Stomach (tissue), 4 donors: ENCODE results near the gene ZIC1.

ENCODE experiments used
- CTCF ChIP-seq, 7 experiments: fragments of 450-650 bp in 4 of 7; fragments of 200-600 bp in 3 of 7; sonication (generic) in 3 of 7; IDR thresholded peaks; one replicate each; pipeline ENCODE4 v1.5.1; 2016 to 2019; ENCODE audit warnings: antibody characterized with exemption in 7 of 7, control low read depth in 2 of 7, mild to moderate bottlenecking in 1 of 7
- EP300 ChIP-seq: sonication (generic); formaldehyde crosslinking; IDR thresholded peaks from one replicate; pipeline ENCODE4 v1.6.1; 2017; ENCODE audit warnings: antibody characterized with exemption
- POLR2A ChIP-seq, 4 donors: fragments of 450-650 bp; IDR thresholded peaks; one replicate each; pipeline ENCODE4 v1.6.1; 2016; ENCODE audit warnings: antibody characterized with exemption in 4 of 4, control low read depth in 2 of 4, mild to moderate bottlenecking in 1 of 4, moderate library complexity in 1 of 4

GRCh38 chr3:147421184-147421912 lies 12.2 kb downstream of the ZIC1 start:
- TF ChIP-seq CTCF (IDR thresholded peaks at IDR 0.05): no peak
- no peak for TF ChIP-seq EP300
- TF ChIP-seq POLR2A (IDR thresholded peaks at IDR 0.05): no peak
